ENCODE results near the gene GDI2.
"Not testable (repeated sequence)": the region's sequence is repeated elsewhere in the genome, so short reads cannot be mapped to it uniquely, and the experiment has no call there.

GDI2 gene

GRCh38 chr10:5840314-5841307 is 27.4 kb upstream of the GDI2 start:
- H3K27me3 ChIP-seq (ENCODE audit: control insufficient read depth in 1 of 2, insufficient read depth in 2 of 2, low read length in 2 of 2): no peaks in the 10 kb centered on the region
- no peaks in the 10 kb centered on the region for H3K4me1 ChIP-seq (ENCODE audit: insufficient read depth, low read length)
- H3K36me3 ChIP-seq (ENCODE audit: insufficient read depth, low read length): no peaks in the 10 kb centered on the region
- no peak overlapping the region for H3K4me3 ChIP-seq (ENCODE audit: low read depth in 1 of 2, low read length in 2 of 2)
- H3K9ac ChIP-seq (ENCODE audit: low read length): no peak overlapping the region
- no peak overlapping the region for H3K27ac ChIP-seq (ENCODE audit: low read depth, low read length)
- H3K9me3 ChIP-seq (ENCODE audit: low read length): no peaks in the 10 kb centered on the region

GRCh38 chr10:5836181-5836580 is 22.9 kb upstream of the GDI2 start:
- H3K27me3 ChIP-seq (ENCODE audit: control insufficient read depth in 1 of 2, insufficient read depth in 2 of 2, low read length in 2 of 2); H3K27ac ChIP-seq (ENCODE audit: low read depth, low read length); H3K9me3 ChIP-seq (ENCODE audit: low read length); H3K36me3 ChIP-seq (ENCODE audit: insufficient read depth, low read length); H3K4me1 ChIP-seq (ENCODE audit: insufficient read depth, low read length); H3K9ac ChIP-seq (ENCODE audit: low read length); H3K4me3 ChIP-seq (ENCODE audit: low read depth in 1 of 2, low read length in 2 of 2): not testable (repeated sequence)

- no peak overlapping the region for H3K4me3 ChIP-seq (ENCODE audit: low read depth in 1 of 2, low read length in 2 of 2)
- H3K9ac ChIP-seq (ENCODE audit: low read length): no peak overlapping the region
- H3K36me3 ChIP-seq (ENCODE audit: insufficient read depth, low read length): no peaks in the 10 kb centered on the region
- no peaks in the 10 kb centered on the region for H3K4me1 ChIP-seq (ENCODE audit: insufficient read depth, low read length)
- no peaks in the 10 kb centered on the region for H3K9me3 ChIP-seq (ENCODE audit: low read length)
- no peaks in the 10 kb centered on the region for H3K27me3 ChIP-seq (ENCODE audit: control insufficient read depth in 1 of 2, insufficient read depth in 2 of 2, low read length in 2 of 2)
- H3K27ac ChIP-seq (ENCODE audit: low read depth, low read length): no peak overlapping the region
These were observed 22.3 kb upstream of the GDI2 start for GRCh38 chr10:5835446-5836095.

GRCh38 chr10:5833814-5834213 is 20.6 kb upstream of the GDI2 start:
- Histone ChIP-seq H3K4me3 (ENCODE audit: low read depth in 1 of 2, low read length in 2 of 2) (no peak overlapping the region), H3K9me3 (ENCODE audit: low read length) (no peaks in the 10 kb centered on the region), H3K36me3 (ENCODE audit: insufficient read depth, low read length) (no peaks in the 10 kb centered on the region), H3K27ac (ENCODE audit: low read depth, low read length) (no peak overlapping the region), H3K9ac (ENCODE audit: low read length) (no peak overlapping the region), H3K4me1 (ENCODE audit: insufficient read depth, low read length) (no peaks in the 10 kb centered on the region), H3K27me3 (ENCODE audit: control insufficient read depth in 1 of 2, insufficient read depth in 2 of 2, low read length in 2 of 2) (no peaks in the 10 kb centered on the region)

- Histone ChIP-seq H3K9me3 (ENCODE audit: low read length) (no peaks in the 10 kb centered on the region), H3K36me3 (ENCODE audit: insufficient read depth, low read length) (no peaks in the 10 kb centered on the region), H3K27me3 (ENCODE audit: control insufficient read depth in 1 of 2, insufficient read depth in 2 of 2, low read length in 2 of 2) (no peaks in the 10 kb centered on the region), H3K4me3 (ENCODE audit: low read depth in 1 of 2, low read length in 2 of 2) (no peak overlapping the region), H3K9ac (ENCODE audit: low read length) (no peak overlapping the region), H3K27ac (ENCODE audit: low read depth, low read length) (no peak overlapping the region), H3K4me1 (ENCODE audit: insufficient read depth, low read length) (no peaks in the 10 kb centered on the region)
These were observed 19.7 kb upstream of the GDI2 start for GRCh38 chr10:5832946-5833345.

GRCh38 chr10:5831446-5831782 is 18.2 kb upstream of the GDI2 start:
- H3K4me1 ChIP-seq (ENCODE audit: insufficient read depth, low read length): no peaks in the 10 kb centered on the region
- H3K4me3 ChIP-seq (ENCODE audit: low read depth in 1 of 2, low read length in 2 of 2): no peak overlapping the region
- H3K9ac ChIP-seq (ENCODE audit: low read length): no peak overlapping the region
- no peaks in the 10 kb centered on the region for H3K27me3 ChIP-seq (ENCODE audit: control insufficient read depth in 1 of 2, insufficient read depth in 2 of 2, low read length in 2 of 2)
- no peaks in the 10 kb centered on the region for H3K36me3 ChIP-seq (ENCODE audit: insufficient read depth, low read length)
- H3K27ac ChIP-seq (ENCODE audit: low read depth, low read length): no peak overlapping the region
- no peaks in the 10 kb centered on the region for H3K9me3 ChIP-seq (ENCODE audit: low read length)

GRCh38 chr10:5830629-5831445 is 17.6 kb upstream of the GDI2 start:
- Histone ChIP-seq H3K4me3 (ENCODE audit: low read depth in 1 of 2, low read length in 2 of 2) (no peak overlapping the region), H3K9ac (ENCODE audit: low read length) (no peak overlapping the region), H3K27me3 (ENCODE audit: control insufficient read depth in 1 of 2, insufficient read depth in 2 of 2, low read length in 2 of 2) (no peaks in the 10 kb centered on the region), H3K27ac (ENCODE audit: low read depth, low read length) (no peak overlapping the region), H3K9me3 (ENCODE audit: low read length) (no peaks in the 10 kb centered on the region), H3K4me1 (ENCODE audit: insufficient read depth, low read length) (no peaks in the 10 kb centered on the region), H3K36me3 (ENCODE audit: insufficient read depth, low read length) (no peaks in the 10 kb centered on the region)

- Histone ChIP-seq H3K27ac (ENCODE audit: low read depth, low read length) (no peak overlapping the region), H3K9ac (ENCODE audit: low read length) (no peak overlapping the region), H3K27me3 (ENCODE audit: control insufficient read depth in 1 of 2, insufficient read depth in 2 of 2, low read length in 2 of 2) (no peaks in the 10 kb centered on the region), H3K36me3 (ENCODE audit: insufficient read depth, low read length) (no peaks in the 10 kb centered on the region), H3K4me1 (ENCODE audit: insufficient read depth, low read length) (no peaks in the 10 kb centered on the region), H3K4me3 (ENCODE audit: low read depth in 1 of 2, low read length in 2 of 2) (no peak overlapping the region), H3K9me3 (ENCODE audit: low read length) (no peaks in the 10 kb centered on the region)
These were observed 16.0 kb upstream of the GDI2 start for GRCh38 chr10:5829267-5829666.

GRCh38 chr10:5828725-5829124 is 15.5 kb upstream of the GDI2 start:
- Histone ChIP-seq H3K9me3 (ENCODE audit: low read length) (no peaks in the 10 kb centered on the region), H3K9ac (ENCODE audit: low read length) (no peak overlapping the region), H3K36me3 (ENCODE audit: insufficient read depth, low read length) (no peaks in the 10 kb centered on the region), H3K4me3 (ENCODE audit: low read depth in 1 of 2, low read length in 2 of 2) (no peak overlapping the region), H3K27me3 (ENCODE audit: control insufficient read depth in 1 of 2, insufficient read depth in 2 of 2, low read length in 2 of 2) (no peaks in the 10 kb centered on the region), H3K4me1 (ENCODE audit: insufficient read depth, low read length) (no peaks in the 10 kb centered on the region), H3K27ac (ENCODE audit: low read depth, low read length) (no peak overlapping the region)

GRCh38 chr10:5827841-5828240 is 14.6 kb upstream of the GDI2 start:
- Histone ChIP-seq H3K27me3 (ENCODE audit: control insufficient read depth in 1 of 2, insufficient read depth in 2 of 2, low read length in 2 of 2) (no peaks in the 10 kb centered on the region), H3K9me3 (ENCODE audit: low read length) (no peaks in the 10 kb centered on the region), H3K4me3 (ENCODE audit: low read depth in 1 of 2, low read length in 2 of 2) (no peak overlapping the region), H3K4me1 (ENCODE audit: insufficient read depth, low read length) (no peaks in the 10 kb centered on the region), H3K27ac (ENCODE audit: low read depth, low read length) (no peak overlapping the region), H3K9ac (ENCODE audit: low read length) (no peak overlapping the region), H3K36me3 (ENCODE audit: insufficient read depth, low read length) (no peaks in the 10 kb centered on the region)

GRCh38 chr10:5826511-5826910 is 13.3 kb upstream of the GDI2 start:
- H3K4me1 ChIP-seq (ENCODE audit: insufficient read depth, low read length); H3K36me3 ChIP-seq (ENCODE audit: insufficient read depth, low read length); H3K27me3 ChIP-seq (ENCODE audit: control insufficient read depth in 1 of 2, insufficient read depth in 2 of 2, low read length in 2 of 2); H3K27ac ChIP-seq (ENCODE audit: low read depth, low read length); H3K9me3 ChIP-seq (ENCODE audit: low read length); H3K9ac ChIP-seq (ENCODE audit: low read length); H3K4me3 ChIP-seq (ENCODE audit: low read depth in 1 of 2, low read length in 2 of 2): not testable (repeated sequence)

Data from muscle layer of colon (tissue), 2 donors.